ENCODE measurements around the gene FBN2.
"Not testable (repeated sequence)": the region's sequence is repeated elsewhere in the genome, so short reads cannot be mapped to it uniquely, and the experiment has no call there.

Gene FBN2

GRCh38 chr5:128334010-128334716 lies 203.9 kb downstream of the FBN2 start:
- Histone ChIP-seq H3K27ac (ENCODE audit: insufficient read depth, low read depth, low read length, poor library complexity, severe bottlenecking) (no peak overlapping the region), H3K9me3 (ENCODE audit: control insufficient read depth, low read length) (no peaks in the 10 kb centered on the region), H3K4me1 (ENCODE audit: control insufficient read depth, insufficient read depth, low read length) (no peaks in the 10 kb centered on the region), H3K36me3 (ENCODE audit: control insufficient read depth, insufficient read depth, low read length) (peaks cover 10% of the 10 kb centered on the region), H3K27me3 (ENCODE audit: control insufficient read depth, insufficient read depth, low read length, poor library complexity, severe bottlenecking) (no peaks in the 10 kb centered on the region), H3K4me3 (ENCODE audit: insufficient read depth, low read depth, low read length) (no peak overlapping the region)
- 95 to 96% methylated on average over 9 of the region's 9 CpGs for WGBS, 2 experiments

- Histone ChIP-seq H3K4me1 (ENCODE audit: control insufficient read depth, insufficient read depth, low read length) (no peaks in the 10 kb centered on the region), H3K27me3 (ENCODE audit: control insufficient read depth, insufficient read depth, low read length, poor library complexity, severe bottlenecking) (no peaks in the 10 kb centered on the region), H3K36me3 (ENCODE audit: control insufficient read depth, insufficient read depth, low read length) (peaks cover 23% of the 10 kb centered on the region), H3K27ac (ENCODE audit: insufficient read depth, low read depth, low read length, poor library complexity, severe bottlenecking) (no peak overlapping the region), H3K4me3 (ENCODE audit: insufficient read depth, low read depth, low read length) (no peak overlapping the region), H3K9me3 (ENCODE audit: control insufficient read depth, low read length) (no peaks in the 10 kb centered on the region)
- WGBS, 2 experiments = 88 to 91% methylated on average over 5 of the region's 5 CpGs
These were observed 206.8 kb downstream of the FBN2 start for GRCh38 chr5:128331261-128331660.

GRCh38 chr5:128329386-128329939 lies 208.6 kb downstream of the FBN2 start:
- no peaks in the 10 kb centered on the region for H3K27me3 ChIP-seq (ENCODE audit: control insufficient read depth, insufficient read depth, low read length, poor library complexity, severe bottlenecking)
- no peak overlapping the region for H3K27ac ChIP-seq (ENCODE audit: insufficient read depth, low read depth, low read length, poor library complexity, severe bottlenecking)
- peaks cover 29% of the 10 kb centered on the region for H3K36me3 ChIP-seq (ENCODE audit: control insufficient read depth, insufficient read depth, low read length)
- WGBS, 2 experiments = 90 to 100% methylated on average over 2 of the region's 3 CpGs
- no peaks in the 10 kb centered on the region for H3K9me3 ChIP-seq (ENCODE audit: control insufficient read depth, low read length)
- H3K4me3 ChIP-seq (ENCODE audit: insufficient read depth, low read depth, low read length) = no peak overlapping the region
- H3K4me1 ChIP-seq (ENCODE audit: control insufficient read depth, insufficient read depth, low read length) = no peaks in the 10 kb centered on the region

GRCh38 chr5:128328446-128328845 lies 209.6 kb downstream of the FBN2 start:
- no peak overlapping the region for H3K27ac ChIP-seq (ENCODE audit: insufficient read depth, low read depth, low read length, poor library complexity, severe bottlenecking)
- peaks cover 28% of the 10 kb centered on the region for H3K36me3 ChIP-seq (ENCODE audit: control insufficient read depth, insufficient read depth, low read length)
- no peaks in the 10 kb centered on the region for H3K9me3 ChIP-seq (ENCODE audit: control insufficient read depth, low read length)
- no peaks in the 10 kb centered on the region for H3K4me1 ChIP-seq (ENCODE audit: control insufficient read depth, insufficient read depth, low read length)
- no peak overlapping the region for H3K4me3 ChIP-seq (ENCODE audit: insufficient read depth, low read depth, low read length)
- 96 to 98% methylated on average over 8 of the region's 8 CpGs for WGBS, 2 experiments
- no peaks in the 10 kb centered on the region for H3K27me3 ChIP-seq (ENCODE audit: control insufficient read depth, insufficient read depth, low read length, poor library complexity, severe bottlenecking)

GRCh38 chr5:128328007-128328406 lies 210.0 kb downstream of the FBN2 start:
- Histone ChIP-seq H3K27ac (ENCODE audit: insufficient read depth, low read depth, low read length, poor library complexity, severe bottlenecking) (no peak overlapping the region), H3K4me3 (ENCODE audit: insufficient read depth, low read depth, low read length) (no peak overlapping the region), H3K9me3 (ENCODE audit: control insufficient read depth, low read length) (no peaks in the 10 kb centered on the region), H3K4me1 (ENCODE audit: control insufficient read depth, insufficient read depth, low read length) (no peaks in the 10 kb centered on the region), H3K36me3 (ENCODE audit: control insufficient read depth, insufficient read depth, low read length) (peaks cover 28% of the 10 kb centered on the region), H3K27me3 (ENCODE audit: control insufficient read depth, insufficient read depth, low read length, poor library complexity, severe bottlenecking) (no peaks in the 10 kb centered on the region)
- WGBS, 2 experiments = 100% methylated on average over 1 of the region's 1 CpG; no CpG with 5 or more reads in 1 of the 2 experiments

- H3K4me1 ChIP-seq (ENCODE audit: control insufficient read depth, insufficient read depth, low read length); H3K27me3 ChIP-seq (ENCODE audit: control insufficient read depth, insufficient read depth, low read length, poor library complexity, severe bottlenecking): not testable (repeated sequence)
- WGBS, 2 experiments = 81 to 90% methylated on average over 4 of the region's 4 CpGs
These were observed 216.6 kb downstream of the FBN2 start for GRCh38 chr5:128321418-128321817.

GRCh38 chr5:128318691-128319090 lies 219.4 kb downstream of the FBN2 start:
- Histone ChIP-seq H3K9me3 (ENCODE audit: control insufficient read depth, low read length) (no peaks in the 10 kb centered on the region), H3K4me1 (ENCODE audit: control insufficient read depth, insufficient read depth, low read length) (no peaks in the 10 kb centered on the region), H3K27ac (ENCODE audit: insufficient read depth, low read depth, low read length, poor library complexity, severe bottlenecking) (no peak overlapping the region), H3K4me3 (ENCODE audit: insufficient read depth, low read depth, low read length) (no peak overlapping the region), H3K36me3 (ENCODE audit: control insufficient read depth, insufficient read depth, low read length) (no peaks in the 10 kb centered on the region), H3K27me3 (ENCODE audit: control insufficient read depth, insufficient read depth, low read length, poor library complexity, severe bottlenecking) (no peaks in the 10 kb centered on the region)
- 100% methylated on average over 1 to 2 of the region's 2 CpGs for WGBS, 2 experiments

More at GRCh38 chr5:128321418-128321817, 216.6 kb downstream of the FBN2 start:
- H3K9me3 ChIP-seq (ENCODE audit: control insufficient read depth, low read length); H3K36me3 ChIP-seq (ENCODE audit: control insufficient read depth, insufficient read depth, low read length); H3K27ac ChIP-seq (ENCODE audit: insufficient read depth, low read depth, low read length, poor library complexity, severe bottlenecking); H3K4me3 ChIP-seq (ENCODE audit: insufficient read depth, low read depth, low read length): not testable (repeated sequence)

GRCh38 chr5:128317481-128317880 lies 220.6 kb downstream of the FBN2 start:
- no peaks in the 10 kb centered on the region for H3K36me3 ChIP-seq (ENCODE audit: control insufficient read depth, insufficient read depth, low read length)
- WGBS, 2 experiments = 96 to 98% methylated on average over 1 of the region's 1 CpG
- no peaks in the 10 kb centered on the region for H3K4me1 ChIP-seq (ENCODE audit: control insufficient read depth, insufficient read depth, low read length)
- H3K27ac ChIP-seq (ENCODE audit: insufficient read depth, low read depth, low read length, poor library complexity, severe bottlenecking) = no peak overlapping the region
- H3K4me3 ChIP-seq (ENCODE audit: insufficient read depth, low read depth, low read length) = no peak overlapping the region
- no peaks in the 10 kb centered on the region for H3K27me3 ChIP-seq (ENCODE audit: control insufficient read depth, insufficient read depth, low read length, poor library complexity, severe bottlenecking)
- no peaks in the 10 kb centered on the region for H3K9me3 ChIP-seq (ENCODE audit: control insufficient read depth, low read length)

GRCh38 chr5:128315671-128316070 lies 222.4 kb downstream of the FBN2 start:
- Histone ChIP-seq H3K9me3 (ENCODE audit: control insufficient read depth, low read length) (no peaks in the 10 kb centered on the region), H3K27ac (ENCODE audit: insufficient read depth, low read depth, low read length, poor library complexity, severe bottlenecking) (no peak overlapping the region), H3K36me3 (ENCODE audit: control insufficient read depth, insufficient read depth, low read length) (no peaks in the 10 kb centered on the region), H3K4me3 (ENCODE audit: insufficient read depth, low read depth, low read length) (no peak overlapping the region), H3K4me1 (ENCODE audit: control insufficient read depth, insufficient read depth, low read length) (no peaks in the 10 kb centered on the region), H3K27me3 (ENCODE audit: control insufficient read depth, insufficient read depth, low read length, poor library complexity, severe bottlenecking) (no peaks in the 10 kb centered on the region)
- WGBS, 2 experiments = 92% methylated on average over 4 of the region's 4 CpGs

GRCh38 chr5:128305341-128305740 lies 232.7 kb downstream of the FBN2 start:
- Histone ChIP-seq H3K9me3 (ENCODE audit: control insufficient read depth, low read length) (peaks cover 2% of the 10 kb centered on the region), H3K4me1 (ENCODE audit: control insufficient read depth, insufficient read depth, low read length) (no peaks in the 10 kb centered on the region), H3K27ac (ENCODE audit: insufficient read depth, low read depth, low read length, poor library complexity, severe bottlenecking) (no peak overlapping the region), H3K27me3 (ENCODE audit: control insufficient read depth, insufficient read depth, low read length, poor library complexity, severe bottlenecking) (no peaks in the 10 kb centered on the region), H3K36me3 (ENCODE audit: control insufficient read depth, insufficient read depth, low read length) (peaks cover 11% of the 10 kb centered on the region), H3K4me3 (ENCODE audit: insufficient read depth, low read depth, low read length) (no peak overlapping the region)
- WGBS, 2 experiments = 93 to 95% methylated on average over 4 of the region's 5 CpGs

Measured in ectodermal cell (in vitro differentiated cells).